Measurements from ENCODE around the gene HK1.
"Not testable (repeated sequence)": the region's sequence is repeated elsewhere in the genome, so short reads cannot be mapped to it uniquely, and the experiment has no call there.

HK1 gene

DNA sequence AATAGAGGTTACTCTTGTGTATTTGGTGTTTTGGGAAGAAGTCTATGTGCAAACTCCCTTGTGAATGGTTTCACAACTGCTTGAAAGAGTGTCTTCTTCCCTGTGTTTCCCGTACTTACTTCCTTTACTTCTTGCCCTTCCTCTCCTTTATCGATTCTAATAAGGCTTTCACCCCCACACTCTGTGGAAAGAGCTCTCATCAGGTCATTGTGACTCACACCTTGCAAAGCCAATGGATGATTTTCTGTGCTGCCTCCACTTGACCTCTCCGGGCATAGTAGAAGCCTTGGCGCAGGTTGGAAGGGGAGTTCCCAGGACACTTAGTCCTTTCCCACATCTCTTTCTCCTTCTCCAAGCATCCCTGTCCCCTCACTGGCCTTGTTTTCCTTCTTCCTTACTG lies 166.7 kb downstream of the HK1 start:
- Histone ChIP-seq H3K4me3 (no peak overlapping the region), H3K27ac (no peak overlapping the region)
- no peak for DNase-seq (ENCODE audit: low spot score)
- TF ChIP-seq CTCF (IDR thresholded peaks at IDR 0.05): no peak

DNA sequence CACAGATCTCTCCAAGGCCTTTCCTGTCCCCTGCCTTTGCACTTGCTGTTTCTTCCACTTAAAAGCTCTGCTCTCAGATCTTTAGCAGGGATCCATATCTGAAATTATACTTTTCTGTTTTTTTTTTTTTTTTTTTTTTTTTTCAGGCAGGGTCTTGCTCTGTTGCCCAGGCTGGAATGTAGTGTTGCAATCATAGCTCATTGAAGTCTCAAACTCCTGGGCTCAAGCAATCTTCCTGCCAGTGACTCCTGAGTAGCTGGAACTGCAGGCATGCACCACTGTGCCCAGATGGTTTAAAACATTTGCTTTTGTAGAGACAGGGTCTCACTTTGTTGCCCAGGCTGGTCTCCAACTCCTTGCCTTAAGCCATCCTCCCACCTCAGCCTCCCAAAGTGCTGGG lies 167.9 kb downstream of the HK1 start:
- Histone ChIP-seq H3K4me3 (no peak overlapping the region), H3K27ac (no peak overlapping the region)
- no peak for DNase-seq (ENCODE audit: low spot score)
- no peak for TF ChIP-seq CTCF (IDR thresholded peaks at IDR 0.05)

DNA sequence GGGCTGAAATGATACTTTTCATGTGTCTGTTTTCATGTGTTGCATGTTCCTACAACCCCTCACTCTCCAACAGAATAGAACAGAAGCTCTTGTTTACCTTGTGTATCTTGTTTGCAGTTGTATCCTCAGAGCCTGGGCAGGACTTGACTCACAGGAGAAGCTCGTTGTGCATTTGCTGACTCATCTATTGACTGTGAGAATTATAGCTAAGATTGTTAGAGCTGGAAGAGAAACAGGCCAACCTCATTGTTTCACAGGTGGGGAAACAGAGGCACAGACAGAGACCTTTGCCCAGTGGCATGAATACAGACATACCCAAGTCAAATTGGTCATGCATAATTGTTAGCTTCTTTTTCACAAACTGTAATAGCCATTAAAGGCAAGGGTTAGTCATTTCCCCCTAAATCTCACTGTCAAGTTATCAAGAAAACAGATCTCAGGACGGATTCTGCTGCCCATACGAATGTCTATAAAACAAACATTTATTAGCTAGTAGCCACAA lies 168.4 kb downstream of the HK1 start:
- DNase-seq (ENCODE audit: low spot score): no peak
- no peak overlapping the region for H3K27ac ChIP-seq
- H3K4me3 ChIP-seq: no peak overlapping the region
- no peak for TF ChIP-seq CTCF (IDR thresholded peaks at IDR 0.05)

DNA sequence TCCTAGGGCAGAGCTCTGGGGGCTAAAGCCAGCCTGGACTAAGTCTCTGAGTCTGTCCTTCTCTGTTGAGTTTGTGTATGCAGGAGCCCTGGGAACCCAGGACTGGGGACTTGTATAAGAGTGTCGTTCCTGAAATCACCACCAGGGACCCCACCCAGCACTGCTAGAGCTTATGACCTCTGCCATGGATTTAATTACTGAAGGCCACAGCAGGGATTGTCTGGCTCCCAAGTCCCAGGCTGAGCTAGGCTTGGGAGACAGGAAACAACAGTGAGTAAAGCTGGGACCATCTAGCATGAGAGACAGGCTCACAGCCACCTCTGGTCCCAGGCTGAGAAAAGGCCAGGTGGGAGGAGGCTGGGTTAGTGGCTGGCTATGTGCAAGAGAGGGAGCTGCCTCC lies 171.5 kb downstream of the HK1 start:
- no peak overlapping the region for H3K27ac ChIP-seq
- TF ChIP-seq CTCF (IDR thresholded peaks at IDR 0.05): no peak
- no peak for DNase-seq (ENCODE audit: low spot score)
- no peak overlapping the region for H3K4me3 ChIP-seq

DNA sequence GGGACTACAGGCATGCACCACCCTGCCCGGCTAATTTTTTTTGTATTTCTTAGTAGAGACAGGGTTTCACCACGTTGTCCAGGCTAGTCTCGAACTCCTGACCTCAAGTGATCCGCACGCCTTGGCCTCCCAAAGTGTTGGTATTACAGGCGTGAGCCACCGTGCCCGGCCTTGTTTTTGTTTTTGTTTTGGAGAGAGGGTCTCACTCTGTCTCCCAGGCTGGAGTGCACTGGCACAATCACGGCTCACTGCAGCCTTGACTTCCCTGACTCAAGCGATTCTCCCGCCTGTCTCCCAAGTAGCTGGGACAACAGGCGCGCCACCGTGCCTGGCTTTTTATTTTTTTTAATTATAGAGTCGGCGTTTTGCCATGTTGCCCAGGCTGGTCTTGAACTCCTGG lies 172.1 kb downstream of the HK1 start:
- not testable (repeated sequence) for DNase-seq (ENCODE audit: low spot score); H3K27ac ChIP-seq; H3K4me3 ChIP-seq

DNA sequence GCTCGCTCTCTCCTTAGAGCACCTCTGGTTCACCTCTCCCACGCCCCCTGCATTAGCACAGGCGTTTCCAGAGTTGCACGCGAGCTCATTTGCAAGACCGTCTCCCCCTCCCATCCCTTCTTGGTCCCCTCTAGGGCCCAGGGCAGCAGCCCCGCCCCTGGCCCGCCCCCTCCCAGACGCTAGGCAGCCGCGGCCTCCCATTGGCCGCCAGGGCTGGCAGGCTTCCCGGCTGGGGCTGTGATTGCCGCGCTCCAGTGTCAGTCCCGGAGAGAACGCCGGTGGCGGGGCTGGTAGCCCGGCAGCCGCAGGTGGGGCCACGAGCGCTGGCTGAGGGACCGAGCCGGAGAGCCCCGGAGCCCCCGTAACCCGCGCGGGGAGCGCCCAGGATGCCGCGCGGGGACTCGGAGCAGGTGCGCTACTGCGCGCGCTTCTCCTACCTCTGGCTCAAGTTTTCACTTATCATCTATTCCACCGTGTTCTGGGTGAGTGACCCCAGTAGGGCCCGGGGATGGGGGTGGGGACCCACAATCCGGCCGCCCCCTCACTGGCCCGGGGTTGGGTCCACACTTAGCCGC lies 173.0 kb downstream of the HK1 start, which contains the start of gene TSPAN15:
TSPAN15 (plus strand) TSS at position 257 of the 575 bp plus-strand sequence; CDS start at position 387, 130 bp downstream.
- H3K27ac ChIP-seq: peak within 1 kb of the TSS in 1 of 2 donors; percentile 60
- DNase-seq (ENCODE audit: low spot score): peak; percentile 82
- peak within 1 kb of the TSS; percentile 83 for H3K4me3 ChIP-seq
- TF ChIP-seq CTCF (IDR thresholded peaks at IDR 0.05): no peak

Measured in coronary artery (tissue), 2 donors.